PC-9 (cell line): ENCODE results near the gene KCNQ5.

Experiments
- EZH2 ChIP-seq: fragments of 200-600 bp; sonication (generic); IDR thresholded peaks from 2 replicates; pipeline ENCODE4 v1.8.0; 2017; ENCODE audit warnings: antibody characterized with exemption, low read depth
- TF ChIP-seq, protein P1 (sequence below): fragments of 200-600 bp; sonication (generic); conservative IDR thresholded peaks from 2 replicates; pipeline ENCODE4 v1.6.1; 2017; ENCODE audit warnings: mixed run types, antibody characterized with exemption, mild to moderate bottlenecking, moderate library complexity

DNA sequence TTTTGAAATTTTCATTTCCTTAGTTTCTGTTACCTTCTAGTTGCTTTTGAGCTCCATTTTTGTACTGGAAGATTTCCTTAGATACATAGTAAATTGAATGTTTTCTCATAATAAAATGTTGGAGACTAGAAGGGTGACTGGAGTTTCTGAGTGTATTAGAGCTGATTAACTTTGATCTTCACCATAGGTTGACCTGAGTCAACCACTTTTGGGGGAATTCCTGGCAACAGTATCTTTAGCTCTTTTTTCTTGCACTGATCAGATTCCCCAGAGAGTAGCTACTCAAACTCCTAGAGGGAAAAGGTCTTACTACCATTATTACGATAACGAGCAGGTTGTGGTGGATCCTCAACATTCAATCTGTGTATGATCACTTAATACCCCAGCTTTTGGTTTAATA, 530.7 kb downstream of the KCNQ5 start:
- TF ChIP-seq, protein P1, sequence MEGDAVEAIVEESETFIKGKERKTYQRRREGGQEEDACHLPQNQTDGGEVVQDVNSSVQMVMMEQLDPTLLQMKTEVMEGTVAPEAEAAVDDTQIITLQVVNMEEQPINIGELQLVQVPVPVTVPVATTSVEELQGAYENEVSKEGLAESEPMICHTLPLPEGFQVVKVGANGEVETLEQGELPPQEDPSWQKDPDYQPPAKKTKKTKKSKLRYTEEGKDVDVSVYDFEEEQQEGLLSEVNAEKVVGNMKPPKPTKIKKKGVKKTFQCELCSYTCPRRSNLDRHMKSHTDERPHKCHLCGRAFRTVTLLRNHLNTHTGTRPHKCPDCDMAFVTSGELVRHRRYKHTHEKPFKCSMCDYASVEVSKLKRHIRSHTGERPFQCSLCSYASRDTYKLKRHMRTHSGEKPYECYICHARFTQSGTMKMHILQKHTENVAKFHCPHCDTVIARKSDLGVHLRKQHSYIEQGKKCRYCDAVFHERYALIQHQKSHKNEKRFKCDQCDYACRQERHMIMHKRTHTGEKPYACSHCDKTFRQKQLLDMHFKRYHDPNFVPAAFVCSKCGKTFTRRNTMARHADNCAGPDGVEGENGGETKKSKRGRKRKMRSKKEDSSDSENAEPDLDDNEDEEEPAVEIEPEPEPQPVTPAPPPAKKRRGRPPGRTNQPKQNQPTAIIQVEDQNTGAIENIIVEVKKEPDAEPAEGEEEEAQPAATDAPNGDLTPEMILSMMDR: no peak
- TF ChIP-seq EZH2: no peak
